ENCODE data around the gene DSTN. TPM values are rescaled to one million over a fixed set of nuclear protein-coding genes. Genes with fewer than 3 reads are reported as not detected.

DSTN gene
- total RNA-seq, 4 donors from 2014 or later, result 111 to 151 (median 117) TPM

DNA sequence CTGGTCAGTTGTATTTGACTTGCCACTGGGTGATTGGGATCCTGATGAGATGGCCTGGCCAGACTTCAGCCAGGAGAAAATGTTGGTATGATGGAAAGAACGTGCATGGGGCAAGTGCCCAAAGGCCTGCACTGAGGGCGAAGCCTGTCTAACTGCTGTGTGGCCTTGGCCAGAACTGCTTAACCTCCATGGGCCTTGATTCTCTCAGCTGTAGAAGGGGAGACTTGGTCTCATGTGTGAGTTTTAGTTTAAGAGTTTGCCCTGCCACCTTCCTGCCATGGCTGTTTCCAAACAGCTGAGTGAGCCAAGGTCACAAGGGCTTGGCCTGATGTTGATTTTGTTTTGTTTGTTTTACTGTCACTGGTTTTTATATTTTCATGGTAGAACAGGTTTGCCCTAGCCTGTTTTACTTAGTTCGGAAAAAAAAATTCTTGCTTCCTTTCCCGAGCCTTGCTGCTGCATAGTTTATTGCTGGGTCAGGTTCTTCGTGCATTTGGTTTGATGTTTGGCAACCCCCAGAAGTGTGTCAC lies 35.3 kb downstream of the DSTN start:
- no peak for DNase-seq
- H3K27me3 ChIP-seq, result no peaks in the 10 kb centered on the region
- H3K9me3 ChIP-seq, result no peaks in the 10 kb centered on the region
- H3K4me1 ChIP-seq, result peaks cover 0 to 9% (median 0%) of the 10 kb centered on the region in 4 donors
- no peak for TF ChIP-seq POLR2A (IDR thresholded peaks at IDR 0.05)
- TF ChIP-seq, protein P1, sequence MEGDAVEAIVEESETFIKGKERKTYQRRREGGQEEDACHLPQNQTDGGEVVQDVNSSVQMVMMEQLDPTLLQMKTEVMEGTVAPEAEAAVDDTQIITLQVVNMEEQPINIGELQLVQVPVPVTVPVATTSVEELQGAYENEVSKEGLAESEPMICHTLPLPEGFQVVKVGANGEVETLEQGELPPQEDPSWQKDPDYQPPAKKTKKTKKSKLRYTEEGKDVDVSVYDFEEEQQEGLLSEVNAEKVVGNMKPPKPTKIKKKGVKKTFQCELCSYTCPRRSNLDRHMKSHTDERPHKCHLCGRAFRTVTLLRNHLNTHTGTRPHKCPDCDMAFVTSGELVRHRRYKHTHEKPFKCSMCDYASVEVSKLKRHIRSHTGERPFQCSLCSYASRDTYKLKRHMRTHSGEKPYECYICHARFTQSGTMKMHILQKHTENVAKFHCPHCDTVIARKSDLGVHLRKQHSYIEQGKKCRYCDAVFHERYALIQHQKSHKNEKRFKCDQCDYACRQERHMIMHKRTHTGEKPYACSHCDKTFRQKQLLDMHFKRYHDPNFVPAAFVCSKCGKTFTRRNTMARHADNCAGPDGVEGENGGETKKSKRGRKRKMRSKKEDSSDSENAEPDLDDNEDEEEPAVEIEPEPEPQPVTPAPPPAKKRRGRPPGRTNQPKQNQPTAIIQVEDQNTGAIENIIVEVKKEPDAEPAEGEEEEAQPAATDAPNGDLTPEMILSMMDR (IDR thresholded peaks at IDR 0.05), result no peak
- H3K4me3 ChIP-seq, result no peak overlapping the region
- peak overlapping the region in 1 of 4 donors; percentile 27 for H3K27ac ChIP-seq
- H3K36me3 ChIP-seq, result peaks cover 0 to 33% (median 0%) of the 10 kb centered on the region in 3 donors

DNA sequence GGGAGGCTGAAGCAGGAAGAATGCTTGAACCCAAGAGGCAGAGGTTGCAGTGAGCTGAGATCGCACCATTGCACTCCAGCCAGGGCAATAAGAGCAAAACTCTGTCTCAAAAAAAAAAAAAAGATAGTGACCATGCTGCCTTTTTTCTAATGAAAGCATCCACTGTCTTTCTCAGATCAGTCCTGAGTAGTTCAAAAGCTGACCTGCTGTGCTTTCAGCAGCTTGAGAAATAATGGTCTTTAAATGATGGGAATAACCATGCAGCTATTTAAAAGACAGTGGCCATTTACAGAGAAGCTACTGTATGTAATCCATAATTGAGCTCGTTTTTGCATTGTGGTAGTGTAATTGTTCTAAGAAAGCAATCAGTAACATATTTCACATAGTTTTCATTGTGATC lies 36.1 kb downstream of the DSTN start:
- H3K4me1 ChIP-seq, result peaks cover 0 to 17% (median 0%) of the 10 kb centered on the region in 4 donors
- H3K27ac ChIP-seq, result no peak overlapping the region

DNA sequence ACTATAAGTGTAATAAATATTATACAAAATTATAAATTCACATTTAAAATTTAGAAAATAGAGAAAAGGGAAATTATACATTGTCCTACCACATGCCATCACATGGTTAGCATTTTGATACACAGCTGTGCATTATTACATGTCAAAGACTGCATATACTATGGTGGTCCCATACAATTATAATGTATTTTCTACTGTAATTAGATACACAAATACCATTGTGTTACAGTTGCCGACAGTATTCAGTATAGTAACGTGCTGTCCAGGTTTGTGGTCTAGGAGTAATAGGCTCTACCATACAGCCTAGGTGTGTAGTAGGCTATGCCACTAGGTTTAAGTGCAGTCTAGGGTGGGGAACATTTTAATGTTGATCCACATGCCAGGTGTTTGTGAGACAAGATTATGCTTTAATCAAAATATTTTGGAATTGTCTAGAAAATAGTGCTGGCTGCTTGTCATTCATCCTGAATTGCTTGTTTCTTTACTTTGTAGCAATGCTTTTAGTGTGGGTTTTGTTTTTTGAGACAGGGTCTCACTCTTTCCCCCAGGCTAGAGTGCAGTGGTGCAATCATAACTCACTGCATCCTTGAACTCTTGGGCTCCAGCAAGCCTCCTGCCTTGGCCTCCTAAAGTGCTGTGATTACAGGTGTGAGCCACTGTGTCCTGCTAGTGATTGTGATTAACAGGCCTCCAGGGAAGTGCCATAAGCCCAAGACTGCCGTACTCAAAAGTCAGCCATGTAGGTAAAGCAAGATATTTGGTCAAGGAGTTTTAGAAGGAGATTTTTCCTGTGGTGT lies 39.0 kb downstream of the DSTN start:
- peaks cover 0 to 44% (median 0%) of the 10 kb centered on the region in 4 donors for H3K4me1 ChIP-seq
- H3K36me3 ChIP-seq, result peaks cover 0 to 17% (median 0%) of the 10 kb centered on the region in 3 donors

More for the DNA sequence above, 36.1 kb downstream of the DSTN start:
- peaks cover 0 to 33% (median 0%) of the 10 kb centered on the region in 3 donors for H3K36me3 ChIP-seq
- DNase-seq, result no peak
- TF ChIP-seq, protein P1 (IDR thresholded peaks at IDR 0.05), result no peak
- no peak for TF ChIP-seq POLR2A (IDR thresholded peaks at IDR 0.05)
- H3K4me3 ChIP-seq, result no peak overlapping the region
- H3K9me3 ChIP-seq, result no peaks in the 10 kb centered on the region
- H3K27me3 ChIP-seq, result no peaks in the 10 kb centered on the region

DNA sequence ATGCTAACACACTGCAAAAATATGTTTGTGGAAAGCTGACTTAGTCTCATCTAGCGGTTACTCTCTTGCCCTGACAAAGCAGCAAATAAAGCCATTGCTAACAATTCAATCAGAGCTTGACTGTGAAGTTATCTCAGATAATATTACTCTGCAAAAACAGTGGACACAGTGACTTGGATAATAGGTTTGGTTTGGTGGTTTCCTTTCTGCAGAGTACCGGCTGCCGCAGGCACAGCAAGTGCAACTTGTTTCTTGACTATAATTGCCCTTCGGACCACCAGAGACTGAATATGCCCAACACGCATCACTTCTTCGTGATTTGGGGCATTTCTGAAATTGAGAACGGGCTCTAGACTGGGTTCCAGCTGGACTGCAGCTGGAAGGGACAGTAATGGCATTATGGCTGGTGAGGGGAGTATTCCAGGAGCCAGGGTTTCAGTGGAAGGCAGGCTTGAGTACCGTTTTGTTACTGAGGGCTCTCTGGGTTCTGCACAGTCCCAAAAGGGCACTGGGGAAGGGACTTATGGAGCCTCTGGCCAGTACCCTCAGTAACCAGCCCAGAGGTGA lies 40.0 kb downstream of the DSTN start:
- Histone ChIP-seq H3K36me3 (peaks cover 0 to 14% (median 0%) of the 10 kb centered on the region in 3 donors), H3K4me1 (peaks cover 0 to 52% (median 0%) of the 10 kb centered on the region in 4 donors), H3K4me3 (no peak overlapping the region), H3K27me3 (no peaks in the 10 kb centered on the region), H3K9me3 (no peaks in the 10 kb centered on the region), H3K27ac (peak overlapping the region; percentile 8 to 71 (median 49))
- no peak for DNase-seq
- TF ChIP-seq, protein P1 (IDR thresholded peaks at IDR 0.05), result no peak
- TF ChIP-seq POLR2A (IDR thresholded peaks at IDR 0.05), result no peak

More for the DNA sequence above, 39.0 kb downstream of the DSTN start:
- no peak for DNase-seq
- no peak overlapping the region for H3K27ac ChIP-seq
- no peak overlapping the region for H3K4me3 ChIP-seq
- TF ChIP-seq POLR2A (IDR thresholded peaks at IDR 0.05), result no peak
- TF ChIP-seq, protein P1 (IDR thresholded peaks at IDR 0.05), result no peak
- no peaks in the 10 kb centered on the region for H3K9me3 ChIP-seq
- no peaks in the 10 kb centered on the region for H3K27me3 ChIP-seq

DNA sequence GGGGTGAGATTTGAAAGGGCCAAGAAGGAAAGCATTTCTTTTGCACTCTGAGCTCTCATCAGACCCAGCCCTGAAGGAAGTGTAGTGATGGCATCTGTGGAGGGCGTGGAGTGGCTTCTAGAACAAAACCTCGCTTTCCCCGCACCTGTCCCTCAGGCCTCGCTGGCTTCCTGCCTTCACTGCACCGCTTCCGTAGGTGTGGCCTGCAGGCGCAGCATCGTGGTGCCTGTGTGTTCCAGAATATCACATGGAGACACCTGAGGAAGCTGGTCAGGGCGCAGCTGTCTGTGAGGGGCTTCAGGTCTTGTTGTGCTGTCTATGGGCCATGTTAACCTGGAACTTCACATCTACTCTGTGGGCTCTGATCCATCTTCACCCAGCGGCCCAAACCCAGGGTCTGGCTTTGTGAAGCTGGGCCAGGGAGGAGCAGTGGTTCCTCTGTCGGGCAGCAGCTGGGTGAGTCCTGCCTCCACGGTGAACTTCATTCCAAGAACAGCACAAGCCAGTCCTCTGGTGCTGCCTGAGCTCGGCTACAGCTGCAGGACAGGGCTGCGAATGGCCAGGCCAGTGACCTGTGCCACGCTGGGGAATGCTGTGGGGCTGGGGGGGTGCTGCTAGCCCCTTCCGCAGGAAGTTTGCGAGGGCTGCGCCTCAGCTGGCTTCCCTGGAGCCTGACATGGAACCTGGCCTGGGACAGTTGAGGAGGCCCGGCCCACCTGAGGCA lies 40.9 kb downstream of the DSTN start:
- Histone ChIP-seq H3K4me1 (peaks cover 0 to 53% (median 0%) of the 10 kb centered on the region in 4 donors), H3K4me3 (no peak overlapping the region), H3K9me3 (no peaks in the 10 kb centered on the region), H3K27ac (peak overlapping the region; percentile 40 to 71 (median 68)), H3K27me3 (no peaks in the 10 kb centered on the region), H3K36me3 (peaks cover 0 to 17% (median 0%) of the 10 kb centered on the region in 3 donors)
- TF ChIP-seq POLR2A (IDR thresholded peaks at IDR 0.05), result no peak
- TF ChIP-seq, protein P1 (IDR thresholded peaks at IDR 0.05), result no peak
- DNase-seq, result peak; percentile 57 to 81 (median 69)

All from Peyer's patch (tissue), 4 donors.